Ammon's horn (tissue), 1 donor: ENCODE data around the gene PLCB1.
"Not testable (repeated sequence)": the region's sequence is repeated elsewhere in the genome, so short reads cannot be mapped to it uniquely, and the experiment has no call there.

Experiments
- DNase-seq: peaks from one replicate; pipeline ENCODE4 v3.0.0-alpha.2; 2016; ENCODE audit warnings: low spot score

Gene PLCB1

GRCh38 chr20:8447262-8448120 is 315.4 kb downstream of the PLCB1 start:
- DNase-seq: no peak

- DNase-seq: peak; percentile 47
Measured at GRCh38 chr20:8449123-8449522, 317.1 kb downstream of the PLCB1 start.

- DNase-seq: peak; percentile 36
Measured at GRCh38 chr20:8454137-8454712, 322.2 kb downstream of the PLCB1 start.

- DNase-seq: no peak
Measured at GRCh38 chr20:8456765-8457164, 324.7 kb downstream of the PLCB1 start.

- no peak for DNase-seq
Measured at GRCh38 chr20:8457978-8458377, 325.9 kb downstream of the PLCB1 start.

GRCh38 chr20:8461186-8461585 is 329.1 kb downstream of the PLCB1 start:
- DNase-seq: no peak

GRCh38 chr20:8464368-8464767 is 332.3 kb downstream of the PLCB1 start:
- no peak for DNase-seq

GRCh38 chr20:8466781-8467180 is 334.7 kb downstream of the PLCB1 start:
- DNase-seq: not testable (repeated sequence)

GRCh38 chr20:8470156-8470555 is 338.1 kb downstream of the PLCB1 start:
- no peak for DNase-seq

GRCh38 chr20:8471465-8471864 is 339.4 kb downstream of the PLCB1 start:
- no peak for DNase-seq

GRCh38 chr20:8473459-8473858 is 341.4 kb downstream of the PLCB1 start:
- no peak for DNase-seq

- DNase-seq: no peak
Measured at GRCh38 chr20:8474027-8474668, 342.1 kb downstream of the PLCB1 start.

- DNase-seq: no peak
Measured at GRCh38 chr20:8476021-8476420, 344.0 kb downstream of the PLCB1 start.

GRCh38 chr20:8480597-8480996 is 348.5 kb downstream of the PLCB1 start:
- DNase-seq: no peak

- DNase-seq: no peak
Measured at GRCh38 chr20:8487696-8488095, 355.6 kb downstream of the PLCB1 start.

GRCh38 chr20:8489094-8489883 is 357.2 kb downstream of the PLCB1 start:
- no peak for DNase-seq

GRCh38 chr20:8490076-8490830 is 358.2 kb downstream of the PLCB1 start:
- no peak for DNase-seq

GRCh38 chr20:8492173-8492572 is 360.1 kb downstream of the PLCB1 start:
- DNase-seq: no peak

- DNase-seq: no peak
Measured at GRCh38 chr20:8498571-8498970, 366.5 kb downstream of the PLCB1 start.

- DNase-seq: no peak
Measured at GRCh38 chr20:8504030-8504429, 372.0 kb downstream of the PLCB1 start.

- DNase-seq: no peak
Measured at GRCh38 chr20:8505476-8506200, 373.6 kb downstream of the PLCB1 start.
